ENCODE measurements around the gene PRDM1. TPM values are rescaled to one million over a fixed set of nuclear protein-coding genes. Genes with fewer than 3 reads are reported as not detected.

The PRDM1 gene
- total RNA-seq, 2 donors from 2014 or later: 1.8 to 1.9 TPM

DNA sequence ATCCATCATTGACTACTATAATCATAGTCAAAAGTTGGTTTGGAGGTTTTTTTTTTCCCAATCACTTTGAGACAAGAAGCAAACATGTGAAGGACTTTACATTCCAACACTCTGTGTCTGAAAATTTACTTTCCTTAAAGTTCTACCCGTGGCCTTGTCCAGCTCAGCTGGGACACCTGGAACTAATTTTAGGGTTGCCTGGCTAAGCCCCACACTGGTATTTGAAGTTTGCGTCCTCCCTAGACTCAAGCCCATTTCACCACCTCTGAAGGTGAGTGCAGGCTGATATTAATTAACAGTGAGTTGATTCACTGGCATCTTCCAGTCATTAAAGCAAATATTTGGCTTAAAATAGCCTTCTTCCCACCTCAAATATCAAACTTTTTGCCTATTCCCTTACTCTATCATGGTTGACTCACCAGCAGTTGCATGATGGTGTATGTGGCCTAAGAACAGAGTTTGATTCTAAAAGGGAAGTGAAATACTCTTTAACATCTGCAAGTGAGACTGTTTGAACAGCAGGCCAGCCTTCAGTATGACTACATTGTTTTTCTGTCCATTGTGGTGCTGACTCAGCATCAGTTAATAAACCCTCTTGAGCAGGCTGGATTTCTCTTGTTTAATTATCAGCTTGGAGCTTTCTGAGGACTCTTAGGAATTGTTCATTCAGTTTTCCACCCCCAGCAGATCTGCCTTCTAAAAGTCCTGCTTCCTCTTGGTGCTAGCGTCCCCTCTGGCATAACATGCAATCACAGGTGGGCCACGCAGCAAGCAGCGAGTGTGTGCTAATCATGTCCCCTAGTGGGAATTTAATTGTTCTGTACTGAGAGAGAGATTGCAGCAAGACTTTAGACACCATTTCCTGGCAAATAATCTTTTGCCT, 1.8 kb upstream of the PRDM1 start:
- Histone ChIP-seq H3K27ac (no peak overlapping the region), H3K4me3 (no peak overlapping the region), H3K9me3 (no peaks in the 10 kb centered on the region), H3K4me1 (peaks cover 0 to 26% of the 10 kb centered on the region in 2 donors), H3K27me3 (peaks cover 3 to 4% of the 10 kb centered on the region in 2 donors), H3K36me3 (no peaks in the 10 kb centered on the region)
- TF ChIP-seq, protein P1, sequence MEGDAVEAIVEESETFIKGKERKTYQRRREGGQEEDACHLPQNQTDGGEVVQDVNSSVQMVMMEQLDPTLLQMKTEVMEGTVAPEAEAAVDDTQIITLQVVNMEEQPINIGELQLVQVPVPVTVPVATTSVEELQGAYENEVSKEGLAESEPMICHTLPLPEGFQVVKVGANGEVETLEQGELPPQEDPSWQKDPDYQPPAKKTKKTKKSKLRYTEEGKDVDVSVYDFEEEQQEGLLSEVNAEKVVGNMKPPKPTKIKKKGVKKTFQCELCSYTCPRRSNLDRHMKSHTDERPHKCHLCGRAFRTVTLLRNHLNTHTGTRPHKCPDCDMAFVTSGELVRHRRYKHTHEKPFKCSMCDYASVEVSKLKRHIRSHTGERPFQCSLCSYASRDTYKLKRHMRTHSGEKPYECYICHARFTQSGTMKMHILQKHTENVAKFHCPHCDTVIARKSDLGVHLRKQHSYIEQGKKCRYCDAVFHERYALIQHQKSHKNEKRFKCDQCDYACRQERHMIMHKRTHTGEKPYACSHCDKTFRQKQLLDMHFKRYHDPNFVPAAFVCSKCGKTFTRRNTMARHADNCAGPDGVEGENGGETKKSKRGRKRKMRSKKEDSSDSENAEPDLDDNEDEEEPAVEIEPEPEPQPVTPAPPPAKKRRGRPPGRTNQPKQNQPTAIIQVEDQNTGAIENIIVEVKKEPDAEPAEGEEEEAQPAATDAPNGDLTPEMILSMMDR (IDR thresholded peaks at IDR 0.05): peak in 1 of 2 donors; percentile 47
- no peak for DNase-seq (ENCODE audit: low spot score)

- peak overlapping the region in 1 of 2 donors; percentile 46 for H3K4me3 ChIP-seq
- H3K27ac ChIP-seq: peak overlapping the region in 1 of 2 donors; percentile 39
- no peak for DNase-seq (ENCODE audit: low spot score)
- peaks cover 3 to 4% of the 10 kb centered on the region in 2 donors for H3K27me3 ChIP-seq
- H3K36me3 ChIP-seq: no peaks in the 10 kb centered on the region
- TF ChIP-seq, protein P1 (IDR thresholded peaks at IDR 0.05): no peak
- peaks cover 0 to 26% of the 10 kb centered on the region in 2 donors for H3K4me1 ChIP-seq
- no peaks in the 10 kb centered on the region for H3K9me3 ChIP-seq
These were observed 996 bp upstream of the PRDM1 start for GRCh38 chr6:106084989-106085691.

DNA sequence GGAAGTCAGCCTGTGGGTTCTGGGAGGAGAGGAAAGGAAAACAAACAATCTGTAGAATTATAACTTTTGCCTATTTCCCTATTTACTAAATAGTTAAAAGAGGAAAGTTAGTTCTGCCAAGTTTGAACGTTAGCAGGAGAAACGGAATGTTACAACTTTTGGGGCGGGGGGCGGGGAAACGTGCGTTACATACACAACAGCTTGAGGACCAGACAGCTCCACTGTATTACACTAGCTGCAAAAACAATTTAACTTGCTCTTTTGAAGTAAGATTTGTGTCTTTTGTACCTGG, 498 bp upstream of the PRDM1 start:
- peaks cover 0 to 26% of the 10 kb centered on the region in 2 donors for H3K4me1 ChIP-seq
- peak overlapping the region in 1 of 2 donors; percentile 39 for H3K27ac ChIP-seq
- H3K36me3 ChIP-seq: no peaks in the 10 kb centered on the region
- TF ChIP-seq, protein P1 (IDR thresholded peaks at IDR 0.05): no peak
- no peaks in the 10 kb centered on the region for H3K9me3 ChIP-seq
- peak overlapping the region; percentile 24 to 46 for H3K4me3 ChIP-seq
- peaks cover 2 to 3% of the 10 kb centered on the region in 2 donors for H3K27me3 ChIP-seq
- DNase-seq (ENCODE audit: low spot score): no peak

- peaks cover 0 to 3% of the 10 kb centered on the region in 2 donors for H3K27me3 ChIP-seq
- H3K36me3 ChIP-seq: no peaks in the 10 kb centered on the region
- peaks cover 0 to 26% of the 10 kb centered on the region in 2 donors for H3K4me1 ChIP-seq
- no peak for DNase-seq (ENCODE audit: low spot score)
- TF ChIP-seq, protein P1 (IDR thresholded peaks at IDR 0.05): no peak
- H3K9me3 ChIP-seq: no peaks in the 10 kb centered on the region
- H3K27ac ChIP-seq: peak overlapping the region; percentile 0 to 15
- peak overlapping the region in 1 of 2 donors; percentile 46 for H3K4me3 ChIP-seq
These were observed 659 bp downstream of the PRDM1 start for GRCh38 chr6:106086814-106087175.

DNA sequence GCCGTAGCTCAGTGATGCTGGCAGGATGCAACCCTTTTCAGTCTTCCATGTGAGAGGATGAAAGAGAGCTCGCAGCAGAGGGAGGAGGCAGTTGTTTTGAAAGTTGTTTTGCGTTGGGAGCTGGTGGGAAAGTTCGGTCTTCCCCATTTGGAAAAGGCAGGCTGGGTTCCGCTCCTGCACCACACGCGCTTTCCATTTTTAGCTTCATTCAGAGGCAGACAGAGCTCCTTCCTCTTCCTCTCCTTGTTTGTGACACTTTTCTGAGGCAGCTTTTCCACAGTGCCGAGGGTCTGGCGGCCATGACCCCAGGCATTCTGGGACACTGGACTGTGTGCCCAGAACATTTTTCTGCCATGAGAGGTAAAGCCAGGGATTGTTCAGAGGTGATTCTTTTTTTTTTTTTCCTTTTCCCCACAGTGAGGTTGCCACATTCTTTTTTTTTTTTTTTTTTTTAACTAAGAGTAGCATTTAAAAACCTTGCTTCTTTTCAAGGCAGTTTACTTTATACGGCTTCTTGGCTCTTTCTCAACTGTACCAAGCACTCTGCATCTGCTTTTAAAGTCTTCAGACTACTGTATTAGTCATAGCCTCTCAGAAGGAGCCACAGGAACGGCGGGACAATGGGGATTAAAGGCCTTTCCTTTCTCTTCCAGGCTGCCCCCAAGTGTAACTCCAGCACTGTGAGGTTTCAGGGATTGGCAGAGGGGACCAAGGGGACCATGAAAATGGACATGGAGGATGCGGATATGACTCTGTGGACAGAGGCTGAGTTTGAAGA, 1.6 kb downstream of the PRDM1 start:
- peak overlapping the region; percentile 15 to 36 for H3K27ac ChIP-seq
- H3K27me3 ChIP-seq: peaks cover 0 to 3% of the 10 kb centered on the region in 2 donors
- H3K4me1 ChIP-seq: peaks cover 0 to 26% of the 10 kb centered on the region in 2 donors

More for the DNA sequence above, 1.6 kb downstream of the PRDM1 start:
- Histone ChIP-seq H3K9me3 (no peaks in the 10 kb centered on the region), H3K36me3 (no peaks in the 10 kb centered on the region), H3K4me3 (peak overlapping the region in 1 of 2 donors; percentile 23)
- TF ChIP-seq, protein P1 (IDR thresholded peaks at IDR 0.05): no peak
- no peak for DNase-seq (ENCODE audit: low spot score)

Measured in right atrium auricular region (tissue), 2 donors.